Erythroblast (primary cell): ENCODE results near the gene GEMIN8.

Experiments used
- DNase-seq, 2 experiments: peaks; one replicate each; lab custom pipeline; 2025; lab: John Stamatoyannopoulos, UW
- GATA1 ChIP-seq: IDR thresholded peaks from 2 replicates; pipeline ENCODE4 v1.6.1; 2011; ENCODE audit warnings: low read depth, mild to moderate bottlenecking, control low read depth, low read length, moderate library complexity
- POLR2A ChIP-seq: IDR thresholded peaks from 2 replicates; pipeline ENCODE4 v1.6.1; 2011; ENCODE audit warnings: mild to moderate bottlenecking, low read length

GEMIN8 gene

DNA sequence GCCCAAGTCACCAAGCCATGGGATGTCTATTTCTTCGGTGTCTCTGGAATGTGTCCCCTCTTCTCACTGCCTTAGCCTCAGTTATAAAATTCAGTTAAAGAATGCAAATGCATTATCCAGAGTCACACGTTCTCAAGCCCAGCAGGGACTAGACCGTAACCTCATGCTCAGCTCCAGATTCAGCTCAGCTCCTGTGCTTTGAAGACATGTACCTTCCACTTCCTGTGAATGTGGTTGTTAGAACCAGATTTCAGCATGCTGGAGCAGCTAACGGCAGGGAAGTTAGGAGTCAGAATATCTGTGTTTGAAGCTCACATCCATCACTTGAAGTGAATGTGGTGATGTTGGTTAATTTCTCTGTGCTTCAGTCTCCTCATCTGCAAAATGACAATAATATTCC, 26.7 kb downstream of the GEMIN8 start:
- DNase-seq = no peak
- no peak for TF ChIP-seq GATA1
- TF ChIP-seq POLR2A = no peak

DNA sequence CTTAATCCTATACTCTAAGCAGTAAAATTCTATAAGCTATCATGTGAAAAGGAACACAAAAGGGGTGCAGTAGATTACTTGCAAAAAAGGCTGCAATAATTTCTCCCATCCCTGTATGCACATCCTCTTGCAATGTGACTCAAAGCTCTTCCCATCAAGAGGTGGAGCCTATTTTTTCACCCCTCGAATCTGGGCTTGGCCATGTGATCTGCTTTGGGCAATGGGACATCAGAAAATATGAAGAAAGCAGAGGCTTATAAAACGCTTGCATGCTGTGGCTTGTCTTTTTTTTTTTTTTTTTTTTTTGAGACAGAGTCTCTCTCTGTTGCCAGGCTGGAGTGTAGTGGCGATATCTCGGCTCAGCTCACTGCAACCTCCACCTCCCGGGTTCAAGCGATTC, 33.0 kb downstream of the GEMIN8 start:
- TF ChIP-seq POLR2A = no peak
- no peak for TF ChIP-seq GATA1
- no peak for DNase-seq

GRCh38 chrX:13994536-13995080, 35.1 kb downstream of the GEMIN8 start:
- DNase-seq = no peak

DNA sequence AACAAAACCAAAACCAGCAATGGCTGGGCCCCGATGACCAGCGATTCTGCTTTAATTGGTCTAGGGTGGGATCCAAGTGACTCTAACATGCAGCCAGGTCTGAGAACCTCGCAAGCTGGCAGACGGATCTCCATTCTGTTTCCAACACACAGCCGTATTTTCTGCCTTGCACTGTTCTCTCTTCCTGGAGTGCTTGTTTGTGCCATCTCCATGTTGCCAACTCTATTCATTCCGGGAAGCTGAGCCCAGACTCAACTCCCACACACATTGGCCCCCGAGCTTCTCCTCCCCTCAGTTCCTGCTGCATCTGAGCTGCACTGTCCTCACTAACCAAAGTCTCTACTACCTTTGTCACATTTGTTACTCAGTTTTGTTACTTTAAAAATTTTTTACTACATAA, 35.6 kb downstream of the GEMIN8 start:
- no peak for TF ChIP-seq GATA1
- no peak for DNase-seq

More at GRCh38 chrX:13994536-13995080, 35.1 kb downstream of the GEMIN8 start:
- TF ChIP-seq POLR2A (no peak), GATA1 (no peak)

GRCh38 chrX:13990126-13990800, 39.4 kb downstream of the GEMIN8 start:
- no peak for TF ChIP-seq GATA1
- TF ChIP-seq POLR2A = no peak
- DNase-seq = no peak

DNA sequence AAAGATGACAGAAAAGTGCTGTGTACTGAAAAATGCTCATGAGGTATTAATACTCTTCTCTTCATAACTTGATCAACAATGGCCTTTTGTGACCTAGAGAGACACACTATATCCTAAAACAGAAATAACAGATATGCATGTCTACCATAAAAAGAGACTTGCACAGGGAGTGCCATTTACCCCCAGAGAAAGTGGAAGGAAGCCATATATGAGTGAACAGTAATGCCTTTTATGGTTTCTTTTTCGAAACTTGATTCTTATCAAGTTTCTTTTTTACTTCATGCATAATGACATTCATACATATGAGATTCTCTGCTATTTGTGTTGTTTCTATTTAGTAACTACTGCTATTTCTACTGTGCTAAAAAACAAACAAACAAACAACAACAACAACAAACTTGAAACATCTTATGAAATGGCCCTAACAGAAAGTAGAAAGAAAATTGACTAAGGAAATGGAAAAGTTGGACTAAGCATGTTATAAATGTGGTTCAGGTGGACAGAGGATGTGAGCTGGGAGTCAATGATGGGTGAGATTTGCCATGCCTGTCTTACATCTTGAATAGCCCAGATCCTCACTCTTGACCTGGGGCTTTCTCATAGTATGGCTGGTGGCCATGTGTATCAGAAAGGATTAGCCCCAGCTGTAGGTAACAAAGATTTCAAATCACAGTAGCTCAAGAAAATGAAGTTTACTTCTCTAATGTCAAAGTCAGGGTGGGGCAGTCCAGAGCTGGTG, 43.8 kb downstream of the GEMIN8 start:
- TF ChIP-seq POLR2A (no peak), GATA1 (no peak)
- no peak for DNase-seq

DNA sequence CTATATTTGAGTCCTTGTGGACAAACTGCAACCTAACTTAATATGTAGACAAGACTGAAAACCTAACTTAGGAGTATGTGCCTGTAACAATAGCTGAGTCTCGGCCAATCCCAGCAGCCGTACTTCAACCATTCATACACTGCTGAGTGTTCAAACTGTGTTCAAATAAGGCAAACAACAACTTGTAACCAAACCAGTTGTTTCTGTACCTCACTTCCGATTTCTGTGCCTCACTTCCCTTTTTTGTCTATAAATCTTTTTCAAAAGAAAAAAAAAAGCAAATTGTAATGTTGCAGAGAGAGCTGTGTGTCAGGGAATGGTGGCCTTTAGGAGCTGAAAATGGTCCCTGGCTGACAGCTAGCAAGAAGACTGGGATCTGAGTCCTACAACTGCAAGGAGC, 46.0 kb downstream of the GEMIN8 start:
- no peak for DNase-seq
- TF ChIP-seq GATA1 (no peak), POLR2A (no peak)

GRCh38 chrX:13968198-13968597, 61.5 kb downstream of the GEMIN8 start:
- TF ChIP-seq POLR2A = no peak
- DNase-seq = no peak

- no peak for TF ChIP-seq POLR2A
- TF ChIP-seq GATA1 = no peak
- no peak for DNase-seq
These were observed 62.1 kb downstream of the GEMIN8 start for GRCh38 chrX:13967636-13968035.

DNA sequence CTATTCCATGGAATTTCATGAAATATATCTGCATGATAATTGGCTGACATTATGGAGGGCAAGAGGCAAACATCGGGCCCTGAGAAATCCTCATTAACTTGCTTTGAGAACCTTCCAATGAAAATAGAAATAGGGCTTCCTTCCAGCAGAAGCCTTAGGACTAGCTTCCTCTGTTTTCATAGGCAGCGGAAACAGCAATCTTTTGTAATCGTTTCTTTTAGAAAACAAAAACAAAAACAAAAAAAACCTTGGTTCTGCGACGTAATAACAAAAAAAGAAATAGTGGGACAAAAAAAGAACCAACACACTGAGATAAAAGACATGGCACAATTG, 62.9 kb downstream of the GEMIN8 start:
- no peak for TF ChIP-seq POLR2A
- no peak for TF ChIP-seq GATA1
- no peak for DNase-seq

DNA sequence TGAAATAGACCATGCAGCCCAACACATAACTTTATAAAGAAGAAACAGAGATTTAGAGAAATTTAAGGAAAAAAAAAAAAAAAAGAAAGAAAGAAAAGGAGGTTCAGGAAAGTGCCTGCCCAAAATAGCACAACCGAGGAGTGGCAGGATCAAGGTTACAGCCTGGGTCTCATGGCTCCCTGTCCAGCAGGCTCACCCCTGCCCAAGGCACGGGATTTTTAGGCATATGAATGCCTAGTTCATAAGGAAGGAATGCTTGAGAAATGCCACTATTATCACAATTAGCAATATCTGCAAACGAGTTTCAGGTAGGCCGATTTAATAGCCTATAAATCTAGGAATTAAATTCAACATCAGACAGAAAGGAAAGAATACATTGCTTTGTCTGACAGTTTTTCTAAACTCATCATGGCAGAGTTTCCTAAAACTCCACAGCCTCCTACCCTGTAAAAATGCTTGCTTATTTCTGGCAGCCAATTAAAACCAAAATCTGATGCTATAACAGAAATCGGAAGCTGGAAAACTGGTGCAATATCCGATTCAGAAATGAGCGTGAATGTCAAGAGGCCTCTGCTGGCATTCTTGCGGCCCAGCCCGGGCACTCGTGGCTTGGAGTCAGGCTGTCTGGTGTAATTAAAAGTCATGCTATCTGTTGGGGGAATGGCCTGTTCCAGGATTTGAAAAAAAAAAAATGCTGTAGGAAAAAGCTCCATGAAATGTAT, 63.5 kb downstream of the GEMIN8 start:
- TF ChIP-seq GATA1 = no peak
- TF ChIP-seq POLR2A = no peak
- no peak for DNase-seq

- DNase-seq = no peak
- TF ChIP-seq GATA1 (no peak), POLR2A (no peak)
These were observed 64.2 kb downstream of the GEMIN8 start for GRCh38 chrX:13965531-13965930.

GRCh38 chrX:13956998-13957397, 72.7 kb downstream of the GEMIN8 start:
- TF ChIP-seq POLR2A (no peak), GATA1 (no peak)
- no peak for DNase-seq
